Left ventricle myocardium superior (tissue), 1 donor: Measurements from ENCODE around the gene SKI. TPM values are rescaled to one million over a fixed set of nuclear protein-coding genes. Genes with fewer than 3 reads are reported as not detected.

Experiments
- ATAC-seq: fragments of 200-7000 bp; cut with Tn5 transposase; one replicate; pipeline ENCODE4 v1.9.1; 2020; ENCODE audit warnings: mild to moderate bottlenecking, moderate library complexity
- DNase-seq: peaks from one replicate; pipeline ENCODE4 v3.0.0-alpha.2; 2020
- intact Hi-C: fragments of 100-400 bp; cut with micrococcal nuclease; formaldehyde crosslinking; loops from one replicate; pipeline ENCODE4 v1.11.0; 2022
- total RNA-seq: library from RNA; stranded (reverse); fragmentation: NEBNext Ultra II Directional; extraction: Animal tissue kit (Norgen Biotek cat#: 25700); gene quantifications from one replicate; pipeline ENCODE4 v1.2.1, GENCODE V29; 2021
- donor health status: DM: no; HTN: yes; CAD: no; lungs with severe emphysema.

Gene SKI
- total RNA-seq, 1 donor from 2014 or later: 35.3 TPM

DNA sequence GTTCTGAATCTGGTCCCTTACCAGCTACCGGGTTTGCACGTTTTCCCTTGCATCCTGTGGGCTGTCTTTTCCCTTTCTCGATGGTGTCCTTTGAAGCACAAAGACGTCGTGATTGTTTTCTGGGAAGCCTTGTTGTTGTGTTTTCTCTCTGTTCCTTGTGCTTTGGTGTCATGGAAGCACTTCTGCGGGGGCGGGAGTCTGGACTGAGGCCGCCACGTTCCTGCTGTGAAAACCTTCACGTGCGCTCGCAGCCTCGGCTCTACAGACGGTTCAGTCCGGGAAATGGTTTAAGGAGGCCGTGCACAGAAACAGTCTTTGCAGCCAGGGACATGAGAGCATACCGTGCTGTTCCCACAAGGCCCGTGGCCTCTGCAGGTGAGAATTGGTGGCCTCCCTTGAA lies 68.5 kb downstream of the SKI start:
- ATAC-seq (no peak), DNase-seq (no peak)
- intact Hi-C loops: no loop called here

DNA sequence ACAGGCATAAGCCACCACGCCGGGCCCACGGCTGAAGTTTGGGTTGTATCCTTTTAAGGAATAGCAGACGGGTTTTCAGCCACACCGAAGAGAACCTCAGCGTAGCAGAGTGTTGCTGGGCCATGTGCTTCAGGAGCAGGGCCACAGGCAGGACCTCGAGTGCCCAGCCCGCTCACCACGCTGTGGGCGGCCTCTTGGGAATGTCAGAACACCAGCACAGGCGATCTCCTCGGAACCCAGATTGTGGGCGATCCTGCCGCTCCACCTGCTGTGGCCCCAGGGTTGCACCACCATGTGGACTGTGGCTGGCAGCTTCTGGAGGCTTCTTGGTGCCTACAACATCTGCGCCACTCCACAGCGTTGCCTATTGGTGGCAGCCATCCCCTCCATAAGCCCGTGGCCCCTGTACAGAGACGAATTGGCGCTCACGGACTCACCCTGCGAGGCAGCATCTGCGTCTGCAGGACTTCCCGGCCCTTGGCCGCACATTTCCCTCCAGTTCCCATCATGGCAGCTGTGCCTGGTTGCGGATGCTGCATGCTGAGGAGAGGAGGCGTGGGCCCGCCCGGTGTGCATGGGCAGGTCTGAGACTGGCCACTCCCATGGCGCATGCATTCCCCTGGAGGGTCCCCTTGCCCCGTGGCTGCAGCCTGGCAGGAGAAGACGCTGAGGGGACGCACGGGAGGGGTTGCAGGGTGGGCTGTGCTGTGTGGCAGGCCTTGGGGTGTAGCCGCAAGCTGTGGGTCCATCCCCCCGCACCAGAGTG lies 69.3 kb downstream of the SKI start:
- ATAC-seq (no peak), DNase-seq (no peak)
- intact Hi-C loops: no loop called here

- DNase-seq (no peak), ATAC-seq (no peak)
- intact Hi-C loops: no loop called here
Measured at GRCh38 chr1:2298685-2299084, 70.6 kb downstream of the SKI start.

GRCh38 chr1:2299131-2299627 lies 71.1 kb downstream of the SKI start:
- DNase-seq (peak; percentile 84), ATAC-seq (peak; percentile 79)
- intact Hi-C loops: no loop called here

DNA sequence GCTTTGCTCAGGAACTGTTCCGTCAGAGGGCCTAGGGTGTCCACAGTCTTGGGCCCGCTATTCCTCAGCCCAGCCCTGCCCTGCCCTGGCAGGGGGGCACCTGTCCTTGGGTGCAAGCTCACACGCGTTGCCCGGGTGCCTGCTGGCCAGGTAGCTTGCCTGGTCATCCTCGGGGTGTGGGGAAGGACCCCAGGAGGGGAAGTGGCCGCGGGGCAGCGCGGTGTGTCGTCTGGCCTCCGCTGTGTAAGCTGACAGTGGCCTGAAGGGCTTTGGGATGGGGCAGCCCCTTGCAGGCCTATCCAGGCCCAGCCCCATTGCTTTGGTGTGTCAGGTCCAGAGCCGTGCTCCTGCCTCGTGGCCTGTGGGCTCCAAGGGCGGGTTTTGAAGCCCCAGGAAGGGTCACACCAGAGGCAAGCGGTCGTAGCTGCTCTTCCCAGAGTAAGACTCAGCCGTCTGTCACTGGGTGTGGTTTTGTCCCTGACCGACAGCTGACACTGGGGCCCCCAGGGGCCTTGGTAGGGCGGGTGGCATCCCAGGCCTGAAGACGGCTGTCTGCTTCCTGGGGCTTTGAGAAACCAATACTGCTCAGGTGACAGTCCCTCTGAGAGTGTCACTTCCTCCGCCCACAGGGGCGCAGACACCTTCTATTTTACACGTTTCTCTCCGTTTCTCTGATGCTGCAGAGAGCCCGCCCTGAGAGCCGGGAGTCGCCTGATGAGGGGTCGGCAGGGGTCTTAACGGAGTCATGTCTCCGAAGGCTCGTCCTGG lies 72.1 kb downstream of the SKI start:
- ATAC-seq (peak; percentile 5), DNase-seq (no peak)
- intact Hi-C loops: no loop called here

- peak; percentile 89 for DNase-seq
- intact Hi-C loops: no loop called here
- ATAC-seq: peak; percentile 58
Measured at GRCh38 chr1:2300851-2301606, 72.9 kb downstream of the SKI start.

- DNase-seq (no peak), ATAC-seq (no peak)
- intact Hi-C loops: no loop called here
Measured at GRCh38 chr1:2301607-2302291, 73.6 kb downstream of the SKI start.

DNA sequence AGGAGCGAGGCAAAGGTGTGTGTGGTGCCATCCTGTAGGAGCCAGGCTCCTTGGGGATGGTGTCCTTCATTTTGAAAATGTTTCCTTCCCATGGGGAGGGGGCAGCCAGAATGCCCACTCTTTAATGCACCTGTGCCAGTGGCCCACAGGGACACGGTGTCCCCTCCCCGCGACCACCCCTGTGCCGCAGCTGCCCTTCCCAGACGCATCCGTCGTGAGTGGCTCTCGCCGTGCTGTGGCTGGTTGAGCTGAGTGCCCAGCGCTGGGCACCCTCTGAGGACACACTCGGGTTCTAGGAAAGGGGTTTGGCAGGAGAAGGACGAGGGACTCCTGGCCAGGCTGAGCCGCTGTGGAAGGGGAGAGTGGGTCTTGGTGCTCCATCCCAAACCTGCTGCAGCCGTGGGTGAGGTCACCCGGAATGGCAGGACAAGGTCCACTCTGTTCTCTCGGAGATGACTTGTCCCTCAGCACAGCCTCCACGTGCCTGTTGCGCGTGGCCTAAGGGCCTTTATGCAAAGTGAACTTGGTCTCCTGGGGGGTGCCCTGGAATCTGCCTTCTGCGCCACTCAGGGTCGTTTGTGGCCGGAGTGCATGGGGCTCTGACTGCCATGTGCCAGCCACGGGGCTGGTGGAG lies 74.3 kb downstream of the SKI start:
- intact Hi-C loops: no loop called here
- ATAC-seq: no peak

DNA sequence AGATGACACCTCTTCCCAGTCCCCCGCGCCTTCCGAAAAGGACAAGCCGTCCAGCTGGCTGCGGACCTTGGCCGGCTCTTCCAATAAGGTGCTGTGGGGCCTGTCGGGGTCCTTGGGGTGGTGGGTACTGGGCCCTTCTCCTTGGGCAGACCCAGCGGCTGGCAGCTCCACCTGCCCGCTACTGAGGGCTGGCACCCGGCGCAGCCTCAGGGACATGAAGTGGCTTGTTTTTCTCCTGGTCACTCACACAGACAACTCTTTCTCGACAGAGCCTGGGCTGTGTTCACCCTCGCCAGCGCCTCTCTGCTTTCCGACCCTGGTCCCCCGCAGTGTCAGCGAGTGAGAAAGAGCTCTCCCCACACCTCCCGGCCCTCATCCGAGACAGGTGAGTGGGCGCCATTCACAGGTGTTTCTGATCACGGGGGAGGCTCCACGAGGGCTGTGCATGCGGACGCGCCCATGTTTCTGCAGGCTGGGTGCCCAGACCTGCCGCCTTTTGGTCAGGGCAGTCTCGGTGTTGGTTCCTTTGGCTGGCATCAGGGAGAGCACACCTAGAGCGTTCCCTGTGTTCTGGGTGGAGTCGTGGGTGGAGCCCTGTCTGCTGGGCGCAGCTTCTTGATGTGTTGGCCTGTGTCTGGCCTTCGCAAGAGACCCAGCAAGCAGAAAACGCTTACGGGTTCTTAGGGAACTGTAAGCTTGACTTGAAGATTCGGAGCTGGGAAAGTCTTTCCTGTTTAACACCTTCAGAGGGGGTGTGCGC lies 75.1 kb downstream of the SKI start:
- no peak for DNase-seq
- no peak for ATAC-seq
- intact Hi-C loops: no loop called here

More for the DNA sequence above, 74.3 kb downstream of the SKI start:
- no peak for DNase-seq

DNA sequence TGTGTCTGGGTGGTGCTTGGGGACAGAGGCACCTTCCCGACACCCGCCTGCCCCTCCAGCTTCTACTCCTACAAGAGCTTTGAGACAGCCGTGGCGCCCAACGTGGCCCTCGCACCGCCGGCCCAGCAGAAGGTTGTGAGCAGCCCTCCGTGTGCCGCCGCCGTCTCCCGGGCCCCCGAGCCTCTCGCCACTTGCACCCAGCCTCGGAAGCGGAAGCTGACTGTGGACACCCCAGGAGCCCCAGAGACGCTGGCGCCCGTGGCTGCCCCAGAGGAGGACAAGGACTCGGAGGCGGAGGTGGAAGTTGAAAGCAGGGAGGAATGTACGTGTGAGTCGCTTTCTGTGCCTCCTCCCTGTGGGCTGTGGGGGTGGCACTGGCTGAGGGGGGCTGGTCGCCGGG lies 75.7 kb downstream of the SKI start:
- ATAC-seq (no peak), DNase-seq (no peak)
- intact Hi-C loops: no loop called here

- ATAC-seq (no peak), DNase-seq (no peak)
- intact Hi-C loops: no loop called here
Measured at GRCh38 chr1:2304282-2304681, 76.2 kb downstream of the SKI start.

GRCh38 chr1:2304921-2305681 lies 77.0 kb downstream of the SKI start:
- ATAC-seq: peak; percentile 9
- intact Hi-C loops: no loop called here
- no peak for DNase-seq

DNA sequence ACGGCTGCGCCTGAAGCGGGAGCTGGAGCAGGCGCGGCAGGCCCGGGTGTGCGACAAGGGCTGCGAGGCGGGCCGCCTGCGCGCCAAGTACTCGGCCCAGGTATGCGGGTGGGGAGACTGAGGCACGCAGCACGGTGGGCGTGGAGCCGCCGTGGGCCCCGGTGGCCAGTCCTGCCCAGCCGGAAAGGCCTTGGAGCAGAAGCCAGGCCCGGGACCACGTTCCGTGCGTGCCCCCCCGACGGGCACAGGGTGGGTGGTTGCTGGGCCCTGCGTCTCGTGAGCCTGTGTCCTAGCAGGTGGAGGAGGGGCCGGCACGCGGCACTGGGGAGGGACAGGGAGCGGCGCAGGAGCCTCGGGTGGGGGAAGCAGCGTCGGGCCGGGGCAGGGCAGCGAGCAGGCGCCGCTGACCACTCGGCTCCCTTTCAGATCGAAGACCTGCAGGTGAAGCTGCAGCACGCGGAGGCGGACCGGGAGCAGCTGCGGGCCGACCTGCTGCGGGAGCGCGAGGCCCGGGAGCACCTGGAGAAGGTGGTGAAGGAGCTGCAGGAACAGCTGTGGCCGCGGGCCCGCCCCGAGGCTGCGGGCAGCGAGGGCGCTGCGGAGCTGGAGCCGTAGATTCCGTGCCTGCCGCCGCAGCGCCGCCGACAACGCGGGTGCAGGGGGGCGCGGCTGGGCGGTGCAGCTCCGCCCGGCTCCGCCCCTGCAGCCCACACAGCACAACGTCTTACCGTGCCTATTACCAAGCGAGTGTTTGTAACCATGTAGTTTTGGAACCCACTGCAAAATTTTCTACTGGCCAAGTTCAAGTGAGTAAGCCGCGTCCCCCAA lies 78.2 kb downstream of the SKI start:
- DNase-seq: no peak
- no peak for ATAC-seq
- intact Hi-C loops: no loop called here

DNA sequence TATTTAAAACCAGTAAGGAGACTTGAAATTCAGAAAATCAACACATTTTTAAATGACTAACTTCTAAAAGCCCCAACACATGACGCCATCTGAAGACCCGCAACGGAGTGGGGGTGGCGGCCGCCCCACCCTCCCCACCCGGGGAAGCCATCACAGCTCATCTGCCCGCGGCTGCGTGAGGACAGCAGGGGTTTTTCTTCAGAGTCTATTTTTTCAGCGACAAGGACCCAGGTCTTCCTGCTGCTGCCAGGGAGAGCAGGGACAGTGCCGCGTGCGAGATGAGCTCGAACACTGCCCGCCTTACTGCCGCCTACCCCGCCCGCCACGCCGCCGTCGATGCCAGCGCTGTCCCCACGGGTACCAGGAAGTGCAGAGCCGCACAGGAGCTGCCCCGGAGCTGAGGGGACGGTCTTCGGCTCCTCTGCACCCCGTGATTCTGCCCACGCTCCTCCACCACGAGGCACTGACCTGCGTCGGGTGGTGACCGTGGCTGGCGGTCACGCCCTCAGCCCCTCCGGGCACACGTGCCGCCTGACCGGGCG lies 79.0 kb downstream of the SKI start:
- ATAC-seq (no peak), DNase-seq (no peak)
- intact Hi-C loops: no loop called here

DNA sequence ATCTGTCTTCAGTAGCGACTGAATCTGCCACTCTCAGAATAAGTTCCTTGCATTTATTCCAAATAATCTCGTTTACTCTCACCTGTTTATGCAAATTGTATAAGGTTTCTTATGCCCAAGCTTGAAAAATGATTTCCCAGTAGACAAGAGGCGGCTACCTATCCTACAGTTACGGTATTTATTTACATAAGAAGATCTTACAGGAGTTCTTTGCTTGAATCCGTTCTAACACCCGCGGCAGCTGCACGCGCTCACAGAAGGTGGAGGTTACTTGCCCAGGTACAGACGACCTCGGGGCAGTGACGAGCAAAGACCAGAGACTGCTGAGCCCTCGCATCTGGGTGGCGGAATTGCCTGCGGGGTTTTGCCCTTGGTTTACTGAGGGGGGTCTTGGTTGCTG lies 79.9 kb downstream of the SKI start:
- intact Hi-C loops: no loop called here
- DNase-seq: no peak
- ATAC-seq: no peak

DNA sequence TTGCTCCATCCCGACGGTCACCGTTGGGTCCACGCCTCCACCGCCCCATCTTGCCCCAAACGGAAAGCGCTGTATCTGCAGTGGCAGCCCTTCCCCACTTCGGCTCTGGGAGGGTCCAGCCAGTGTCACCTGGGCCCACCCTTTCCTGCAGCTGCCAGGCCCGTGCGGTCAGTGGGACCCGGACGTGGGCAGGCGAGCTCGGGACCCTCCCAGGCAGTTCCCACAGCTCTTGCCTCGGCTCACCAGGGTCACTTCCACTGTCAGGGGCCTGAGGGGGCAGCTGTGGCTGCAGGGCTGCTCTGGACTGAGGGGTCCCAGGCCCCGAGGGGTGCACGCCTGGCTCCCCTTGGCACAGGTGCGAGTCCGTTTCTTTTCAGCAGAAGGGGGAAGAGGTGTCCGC lies 80.7 kb downstream of the SKI start:
- DNase-seq (no peak), ATAC-seq (no peak)
- intact Hi-C loops: no loop called here
